Dermis microvascular lymphatic vessel endothelial cell (primary cell): ENCODE data around the gene CCDC51. TPM values are rescaled to one million over a fixed set of nuclear protein-coding genes. Genes with fewer than 3 reads are reported as not detected.
A peak's percentile ranks its signal among the peaks of the same experiment; 100 is the strongest.
"Not testable (repeated sequence)": the region's sequence is repeated elsewhere in the genome, so short reads cannot be mapped to it uniquely, and the experiment has no call there.

Experiments used
- DNase-seq, 2 donors: peaks; one replicate each; pipeline versions ENCODE4 v3.0.0 to v3.0.0-alpha.2; 2010; ENCODE audit warnings: low read depth in 2 of 2
- total RNA-seq: library from RNA; depleted of rRNA; stranded (reverse); fragments of >200 nt; gene quantifications from 2 replicates; pipeline ENCODE4 v1.2.1, GENCODE V29; 2014

The CCDC51 gene, protein sequence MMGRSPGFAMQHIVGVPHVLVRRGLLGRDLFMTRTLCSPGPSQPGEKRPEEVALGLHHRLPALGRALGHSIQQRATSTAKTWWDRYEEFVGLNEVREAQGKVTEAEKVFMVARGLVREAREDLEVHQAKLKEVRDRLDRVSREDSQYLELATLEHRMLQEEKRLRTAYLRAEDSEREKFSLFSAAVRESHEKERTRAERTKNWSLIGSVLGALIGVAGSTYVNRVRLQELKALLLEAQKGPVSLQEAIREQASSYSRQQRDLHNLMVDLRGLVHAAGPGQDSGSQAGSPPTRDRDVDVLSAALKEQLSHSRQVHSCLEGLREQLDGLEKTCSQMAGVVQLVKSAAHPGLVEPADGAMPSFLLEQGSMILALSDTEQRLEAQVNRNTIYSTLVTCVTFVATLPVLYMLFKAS
- total RNA-seq: 9.7 and 13.1 TPM in 2 replicates

GRCh38 chr3:48439820-48440589, at the start of gene CCDC51, which contains the start of gene TMA7:
TSS of gene CCDC51 (minus strand) at chr3:48440119. CDS start at chr3:48435128, 4,991 bp downstream.
TSS of gene TMA7 (plus strand) at chr3:48440257. CDS start at chr3:48440297, 40 bp downstream.
- peak; percentile 91 to 97 for DNase-seq

DNA sequence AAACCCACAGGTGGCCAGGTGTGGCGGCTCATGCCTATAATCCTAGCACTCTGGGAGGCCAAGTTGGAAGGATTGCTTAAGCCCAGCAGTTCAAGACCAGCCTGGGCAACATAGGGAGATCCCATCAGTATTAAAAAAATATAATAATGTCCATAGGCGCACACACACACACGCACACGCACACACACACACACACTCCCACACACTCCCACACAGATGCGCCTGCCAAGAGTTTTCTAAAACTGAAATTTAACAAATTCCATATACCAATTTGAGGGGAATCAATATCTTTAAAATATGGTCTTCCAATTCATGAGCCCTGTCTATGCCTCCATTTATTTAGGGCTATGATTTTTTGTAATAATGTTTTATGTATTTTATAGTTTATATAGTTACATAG, 47.0 kb upstream of the CCDC51 start:
- DNase-seq: no peak

- DNase-seq: not testable (repeated sequence)
Observed at GRCh38 chr3:48482822-48483221, 42.9 kb upstream of the CCDC51 start.

DNA sequence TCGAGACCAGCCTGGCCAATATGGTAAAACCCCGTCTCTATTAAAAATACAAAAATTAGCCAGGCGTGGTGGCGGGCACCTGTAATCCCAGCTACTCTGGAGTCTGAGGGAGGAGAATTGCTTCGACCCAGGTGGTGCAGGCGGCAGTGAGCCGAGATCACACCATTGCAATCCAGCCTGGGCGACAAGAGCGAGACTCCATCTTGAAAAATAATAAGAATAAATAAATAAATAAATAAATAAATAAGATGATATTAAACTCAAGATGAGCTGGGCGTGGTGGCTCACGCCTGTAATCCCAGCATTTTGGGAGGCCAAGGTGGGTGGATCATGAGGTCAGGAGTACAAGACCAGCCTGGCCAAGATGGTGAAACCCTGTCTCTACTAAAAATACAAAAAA, 41.0 kb upstream of the CCDC51 start:
- not testable (repeated sequence) for DNase-seq

DNA sequence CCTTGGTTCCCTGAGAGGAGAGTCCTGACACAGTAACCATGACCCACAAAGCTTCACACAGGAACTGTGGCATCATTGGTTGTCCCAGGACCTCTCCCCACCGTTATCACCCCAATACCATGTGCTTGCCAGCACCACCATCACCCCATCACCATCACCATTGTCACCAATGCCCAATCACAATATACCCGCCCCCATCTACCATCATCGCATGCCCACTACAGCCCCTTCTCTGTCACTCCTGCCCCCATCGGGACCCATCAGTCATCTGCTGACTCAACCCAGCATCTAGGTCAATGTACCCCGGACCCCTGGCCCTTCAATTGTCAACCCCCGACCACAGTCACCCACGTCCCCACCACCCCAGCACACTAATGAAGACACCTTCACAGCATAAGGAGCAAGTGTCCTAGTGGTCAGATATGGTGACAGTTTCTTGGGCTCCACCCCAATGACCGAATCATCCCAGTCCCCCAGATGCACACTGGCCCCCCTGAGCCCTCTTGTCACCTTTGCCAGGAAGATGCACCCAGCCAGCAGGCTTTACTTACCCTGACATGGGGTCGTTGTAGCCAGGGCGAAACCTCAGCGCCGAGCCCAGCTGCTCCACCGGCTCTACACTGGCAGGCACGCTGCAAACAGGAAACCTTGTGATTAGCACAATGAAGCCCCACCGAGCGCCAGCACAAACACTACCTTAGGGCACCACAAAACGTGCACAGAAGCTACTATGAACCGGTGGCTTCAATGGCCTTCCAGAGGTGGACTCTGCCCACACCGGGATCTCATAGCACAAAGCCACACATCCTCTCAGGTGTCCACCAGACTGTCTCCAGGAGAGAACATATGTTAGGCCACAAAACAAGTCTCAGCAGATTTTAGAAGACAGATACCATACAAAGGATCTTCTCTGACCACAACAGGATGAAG, 39.0 kb upstream of the CCDC51 start:
- peak in 1 of 2 donors; percentile 42 for DNase-seq

DNA sequence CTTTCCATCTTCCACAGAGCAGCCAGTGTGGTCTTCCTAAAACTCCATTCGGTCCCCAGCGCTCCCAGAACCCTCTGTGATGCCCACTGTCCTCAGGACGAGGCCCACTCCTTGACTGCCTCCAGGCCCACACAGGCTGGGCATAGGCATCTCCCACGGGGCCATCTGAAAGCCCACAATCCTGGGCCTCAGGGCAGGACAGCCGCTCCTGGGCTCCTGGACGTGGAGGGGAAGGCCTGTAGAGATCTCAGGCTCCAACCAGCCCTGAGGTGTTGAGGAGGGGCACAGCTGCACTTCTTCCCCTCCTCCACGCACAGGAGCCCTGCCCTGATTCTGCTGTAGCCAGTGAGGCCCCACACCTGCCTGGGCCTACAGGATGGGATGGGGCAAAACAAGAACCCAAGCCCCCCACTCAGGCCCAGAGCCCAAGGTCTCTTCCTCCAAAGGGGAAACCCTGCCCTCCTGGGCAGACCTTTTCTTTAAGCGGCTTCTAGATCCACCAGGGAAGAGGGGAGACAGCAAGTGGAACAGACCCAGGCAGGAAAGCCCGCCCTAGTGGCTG, 38.1 kb upstream of the CCDC51 start:
- DNase-seq: no peak

DNA sequence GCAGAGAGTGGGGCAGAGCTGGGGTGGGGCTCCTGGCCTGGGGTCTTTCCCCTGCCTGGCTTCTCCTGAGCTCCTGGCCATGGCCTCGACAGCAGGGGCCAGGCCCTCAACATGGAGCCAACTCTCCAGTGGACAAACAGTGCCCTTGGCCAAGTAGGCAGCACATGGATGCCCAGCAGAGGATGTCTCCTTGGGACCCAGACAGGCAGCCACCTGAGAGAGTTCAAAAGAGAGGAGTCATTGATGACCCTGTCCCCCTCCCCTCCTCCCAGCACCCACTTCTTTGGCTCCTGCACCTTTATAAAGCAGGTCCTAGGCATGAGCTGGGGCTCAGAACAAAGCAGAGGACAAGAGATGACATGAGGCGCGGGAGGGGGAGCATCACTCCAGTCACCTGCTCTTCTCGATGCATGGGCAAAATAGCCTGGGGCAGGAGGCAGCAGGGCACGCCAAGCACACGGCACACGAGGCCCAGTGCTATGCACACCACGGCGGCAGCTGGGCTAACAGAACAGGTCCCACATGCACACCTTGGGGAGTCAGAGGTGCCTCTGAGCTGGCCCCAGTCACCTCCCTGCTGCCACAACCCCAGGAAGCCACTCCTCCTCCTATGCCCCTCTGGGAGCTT, 36.6 kb upstream of the CCDC51 start:
- no peak for DNase-seq

DNA sequence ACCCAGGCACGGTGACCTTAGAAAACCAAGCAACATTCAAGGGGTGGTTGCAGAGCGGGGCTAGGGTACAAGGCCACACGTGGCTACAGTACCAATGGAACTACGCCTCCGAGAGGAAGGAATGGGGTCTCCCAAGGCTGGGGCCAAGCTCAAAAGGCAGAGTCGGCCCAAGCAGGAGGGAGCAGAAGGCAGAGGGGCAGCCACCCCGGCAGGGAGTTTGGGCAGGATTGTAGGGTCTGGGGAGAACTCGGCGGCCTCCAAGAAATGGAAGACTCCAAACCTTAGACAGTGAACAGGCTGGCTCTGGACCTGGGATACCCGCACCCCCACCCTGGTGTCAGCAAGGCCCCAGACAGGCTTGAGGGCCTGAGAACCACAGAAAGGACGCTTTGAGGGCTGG, 35.3 kb upstream of the CCDC51 start:
- DNase-seq: no peak

DNA sequence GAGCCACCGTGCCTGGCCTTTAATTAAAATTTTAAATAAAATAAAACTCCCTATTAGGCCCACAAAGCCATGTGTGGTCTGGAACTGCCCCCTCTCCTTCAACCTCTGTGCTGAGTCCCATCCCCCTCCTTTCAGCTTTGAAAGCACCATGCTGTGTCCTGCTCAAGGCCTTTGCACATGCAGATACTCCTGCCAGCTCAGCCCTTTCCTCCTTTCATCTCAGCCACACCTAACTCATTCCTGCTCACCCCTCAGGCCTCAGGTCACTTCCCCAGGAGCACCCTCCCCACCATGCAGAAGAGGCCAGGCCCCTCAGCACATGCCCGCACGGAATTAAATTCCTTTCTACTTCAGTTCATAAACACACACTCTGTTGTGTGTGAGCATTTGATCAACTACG, 34.7 kb upstream of the CCDC51 start:
- no peak for DNase-seq

- not testable (repeated sequence) for DNase-seq
Observed at GRCh38 chr3:48474031-48474430, 34.1 kb upstream of the CCDC51 start.

GRCh38 chr3:48473617-48473952, 33.7 kb upstream of the CCDC51 start:
- no peak for DNase-seq

DNA sequence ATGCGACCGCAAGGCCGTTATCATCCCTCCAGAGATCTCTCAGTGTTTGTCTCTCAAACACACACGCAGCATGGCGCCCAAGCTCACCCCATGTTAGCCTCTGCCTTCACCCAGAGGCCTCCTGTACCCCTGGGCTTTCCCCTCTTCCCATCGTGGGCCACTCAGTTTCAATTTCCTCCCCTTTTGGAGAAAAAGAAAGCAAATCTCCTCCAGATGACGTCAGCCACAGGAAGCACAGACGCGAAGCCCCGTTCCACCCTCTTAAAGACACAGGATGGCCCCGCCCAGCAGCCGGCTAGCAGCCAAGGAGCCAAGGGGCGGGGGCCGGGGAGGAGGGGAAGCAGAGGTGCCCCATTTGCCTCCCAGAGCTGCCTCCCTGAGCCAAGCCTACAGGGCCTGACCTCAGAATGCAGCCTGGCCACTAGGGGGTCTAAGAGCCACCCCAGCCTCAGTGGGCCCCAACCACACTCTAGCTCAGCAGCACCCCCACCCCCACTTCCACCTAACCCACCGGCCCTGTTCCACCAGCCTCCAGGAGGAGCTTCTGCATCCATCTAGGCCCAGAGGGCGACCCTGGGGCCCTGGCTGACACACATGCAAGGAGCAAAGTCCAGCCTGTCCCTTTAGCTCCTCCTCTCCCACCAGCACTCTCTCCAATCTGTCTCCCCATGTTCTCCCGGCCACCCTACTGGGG, 33.2 kb upstream of the CCDC51 start:
- peak in 1 of 2 donors; percentile 82 for DNase-seq

DNA sequence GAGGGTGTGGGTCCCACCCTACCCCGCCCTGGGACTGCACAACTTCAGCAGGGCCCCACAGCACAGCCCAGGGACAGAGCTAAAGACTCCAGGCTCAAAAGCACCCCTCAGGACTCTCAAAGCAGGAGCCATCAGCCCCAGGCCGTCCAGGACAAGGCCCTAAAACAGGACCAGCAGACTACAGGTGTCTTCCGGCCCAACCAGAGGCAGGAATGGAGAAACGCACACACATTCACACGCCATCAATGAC, 32.7 kb upstream of the CCDC51 start:
- no peak for DNase-seq

- no peak for DNase-seq
Observed at GRCh38 chr3:48470286-48470685, 30.4 kb upstream of the CCDC51 start.

GRCh38 chr3:48469046-48469915, 29.4 kb upstream of the CCDC51 start:
- no peak for DNase-seq

GRCh38 chr3:48468329-48468731, 28.4 kb upstream of the CCDC51 start:
- DNase-seq: no peak

GRCh38 chr3:48467473-48468267, 27.8 kb upstream of the CCDC51 start:
- no peak for DNase-seq

DNA sequence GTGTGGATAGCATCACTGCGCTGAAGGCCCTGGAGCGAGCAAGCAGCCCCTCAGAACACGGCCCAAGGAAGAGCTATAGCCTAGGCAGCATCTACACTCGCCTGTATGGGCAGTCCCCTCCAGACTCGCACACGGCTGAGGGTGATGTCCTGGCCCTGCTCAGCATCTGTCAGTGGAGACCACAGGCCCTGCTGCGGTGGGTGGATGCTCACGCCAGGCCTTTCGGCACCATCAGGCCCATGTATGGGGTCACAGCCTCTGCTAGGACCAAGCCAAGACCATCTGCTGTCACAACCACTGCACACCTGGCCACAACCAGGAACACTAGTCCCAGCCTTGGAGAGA, 27.2 kb upstream of the CCDC51 start:
- DNase-seq: no peak
